HG03196 (cell line): ENCODE measurements around the gene RBM19.
"Not testable (repeated sequence)": the region's sequence is repeated elsewhere in the genome, so short reads cannot be mapped to it uniquely, and the experiment has no call there.

Experiments
- ATAC-seq: cut with Tn5 transposase; IDR thresholded peaks from one replicate; pipeline ENCODE4 v1.9.1; 2021; ENCODE audit not compliant: unreplicated experiment

The RBM19 gene

GRCh38 chr12:113815031-113815430 is 151.1 kb downstream of the RBM19 start:
- no peak for ATAC-seq

DNA sequence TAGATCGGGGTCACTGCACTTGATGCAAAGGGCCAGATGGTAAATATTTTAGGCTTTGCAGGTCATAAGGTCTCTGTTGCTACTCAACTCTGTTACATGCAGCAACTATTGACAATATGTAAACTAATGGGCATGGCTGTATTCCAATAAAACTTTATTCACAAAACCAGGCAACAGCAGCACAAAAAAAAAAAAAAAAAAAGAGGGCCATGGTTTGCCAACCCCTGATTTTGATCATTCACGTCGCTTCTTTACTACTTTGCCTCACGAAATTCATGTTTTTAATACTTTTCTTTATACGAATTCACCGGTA is 152.9 kb downstream of the RBM19 start:
- no peak for ATAC-seq

GRCh38 chr12:113812411-113813228 is 153.5 kb downstream of the RBM19 start:
- no peak for ATAC-seq

GRCh38 chr12:113809462-113810220 is 156.5 kb downstream of the RBM19 start:
- ATAC-seq, result not testable (repeated sequence)

GRCh38 chr12:113808095-113808951 is 157.8 kb downstream of the RBM19 start:
- ATAC-seq, result no peak

GRCh38 chr12:113805673-113806072 is 160.5 kb downstream of the RBM19 start:
- no peak for ATAC-seq

DNA sequence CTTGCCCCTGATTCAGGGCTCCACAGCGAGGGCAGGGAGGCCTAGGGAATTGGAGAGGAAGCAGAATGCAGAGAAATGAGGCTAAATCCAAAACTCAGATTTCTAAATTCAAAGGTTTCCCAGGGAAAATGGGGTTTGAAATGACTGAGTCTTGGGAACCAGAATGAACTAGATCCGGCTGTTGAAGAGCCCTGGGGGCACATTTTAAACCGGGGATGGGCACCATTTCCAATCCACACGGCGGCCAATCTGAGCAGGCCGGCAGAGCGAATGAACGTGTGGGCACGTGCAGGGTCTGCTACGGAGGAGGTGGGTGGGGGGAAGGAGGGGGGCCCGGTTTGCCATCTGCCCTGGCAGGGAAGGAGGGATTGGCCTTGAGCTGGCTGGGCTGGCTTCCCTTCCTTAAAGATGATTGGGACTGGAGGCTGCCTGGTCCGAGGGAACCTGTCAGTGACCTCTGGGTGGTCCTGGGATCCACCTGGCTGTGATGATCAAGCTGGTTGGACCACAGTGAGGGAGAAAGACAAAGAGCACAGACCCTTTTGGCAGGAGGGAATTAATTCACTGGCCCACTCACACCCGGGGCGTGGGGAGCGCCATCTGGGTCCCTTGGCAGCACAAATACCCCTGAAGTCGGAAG is 161.0 kb downstream of the RBM19 start:
- ATAC-seq, result no peak

DNA sequence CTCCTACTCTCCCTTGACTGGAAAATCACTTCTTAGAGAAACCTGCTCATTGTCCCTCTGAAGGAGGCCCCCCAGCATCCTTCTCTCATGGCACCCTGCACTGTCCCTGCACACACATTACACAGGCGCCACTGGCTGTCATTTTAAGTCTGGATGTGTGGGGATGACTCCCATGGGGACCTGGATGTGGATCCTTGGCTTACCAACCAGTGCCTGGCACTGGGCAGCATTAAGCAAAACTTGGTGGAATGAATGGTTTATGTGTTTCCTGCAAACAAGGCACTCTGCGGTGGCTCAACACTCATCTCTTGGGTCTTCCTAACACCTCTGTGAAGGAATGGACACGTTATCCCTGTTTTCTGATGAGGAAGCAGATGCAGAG is 162.4 kb downstream of the RBM19 start:
- no peak for ATAC-seq

DNA sequence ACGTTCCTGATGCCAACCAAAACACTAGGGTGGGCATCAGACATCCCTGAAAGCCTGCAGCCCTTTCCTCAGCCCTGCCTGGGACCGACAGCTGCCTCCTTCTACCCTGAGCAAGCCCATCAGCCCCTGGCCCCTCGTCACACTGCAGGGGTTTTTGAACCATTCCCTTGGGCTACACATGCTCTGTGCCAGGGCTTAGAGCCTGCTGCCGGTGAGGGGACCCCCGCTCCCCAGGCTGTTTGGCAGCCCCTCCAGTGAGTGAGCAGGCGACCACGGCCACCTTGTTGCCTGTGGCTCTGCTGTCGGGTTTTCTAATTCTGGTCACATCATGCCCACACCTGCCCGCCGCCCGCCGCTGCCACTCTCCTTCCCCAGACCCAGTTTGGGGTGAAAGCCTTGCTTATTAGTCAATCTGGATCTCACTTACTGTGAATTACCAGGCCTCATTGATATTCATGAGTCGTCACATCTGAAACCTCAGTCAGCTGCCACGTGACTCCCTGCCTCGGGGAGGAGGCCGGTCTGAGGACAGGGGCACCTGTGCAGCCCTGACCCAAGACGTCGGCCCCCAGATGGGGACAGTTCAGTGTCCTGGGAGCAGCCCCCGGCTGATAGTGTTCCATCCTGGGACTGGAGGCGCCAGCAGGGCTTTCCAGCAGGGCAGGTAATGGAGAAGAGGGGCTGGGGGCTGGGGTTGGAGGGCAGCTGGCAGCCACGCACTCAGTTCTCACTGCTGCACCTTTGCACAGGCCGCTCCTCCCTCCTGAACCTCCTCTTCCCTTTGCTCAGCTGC is 163.0 kb downstream of the RBM19 start:
- ATAC-seq, result no peak

GRCh38 chr12:113802000-113802749 is 163.9 kb downstream of the RBM19 start:
- no peak for ATAC-seq

DNA sequence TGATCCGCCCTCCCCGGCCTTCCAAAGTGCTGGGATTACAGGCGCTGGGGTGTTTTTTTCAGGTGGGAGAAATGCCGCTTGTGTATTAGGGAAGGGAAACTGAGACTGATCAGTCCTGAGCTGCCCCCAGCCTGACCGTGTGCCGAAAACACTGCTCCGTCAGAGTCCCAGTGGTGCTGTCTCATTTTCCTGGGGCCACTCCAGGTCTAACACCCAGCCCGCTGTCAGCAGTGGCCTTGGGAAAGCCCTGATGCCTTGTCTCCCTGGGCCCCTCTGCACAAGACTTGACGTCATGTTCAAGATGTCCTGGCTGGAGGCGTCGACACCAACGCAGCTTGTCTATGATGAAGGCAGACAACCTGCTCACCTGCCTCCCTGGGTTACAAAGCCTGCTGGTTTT is 165.9 kb downstream of the RBM19 start:
- ATAC-seq, result no peak

- no peak for ATAC-seq
These were observed 167.6 kb downstream of the RBM19 start for GRCh38 chr12:113798552-113798951.

DNA sequence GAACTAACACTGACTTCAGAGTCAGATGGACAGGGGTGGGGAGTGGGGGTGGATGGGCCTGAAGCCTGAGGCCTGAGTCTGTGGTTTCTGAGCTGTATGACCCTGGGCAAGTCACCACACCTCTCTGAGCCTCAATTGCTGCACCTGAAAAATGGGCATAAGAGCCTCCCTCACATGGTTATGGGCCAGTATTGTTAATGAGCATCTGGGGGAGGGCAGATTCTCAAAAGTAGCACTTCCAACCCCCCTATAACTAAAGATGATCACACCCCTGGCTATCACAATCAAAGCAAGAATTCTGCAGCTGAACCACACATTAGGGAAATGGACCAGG is 168.6 kb downstream of the RBM19 start:
- no peak for ATAC-seq

- ATAC-seq, result no peak
These were observed 169.1 kb downstream of the RBM19 start for GRCh38 chr12:113796852-113797534.

DNA sequence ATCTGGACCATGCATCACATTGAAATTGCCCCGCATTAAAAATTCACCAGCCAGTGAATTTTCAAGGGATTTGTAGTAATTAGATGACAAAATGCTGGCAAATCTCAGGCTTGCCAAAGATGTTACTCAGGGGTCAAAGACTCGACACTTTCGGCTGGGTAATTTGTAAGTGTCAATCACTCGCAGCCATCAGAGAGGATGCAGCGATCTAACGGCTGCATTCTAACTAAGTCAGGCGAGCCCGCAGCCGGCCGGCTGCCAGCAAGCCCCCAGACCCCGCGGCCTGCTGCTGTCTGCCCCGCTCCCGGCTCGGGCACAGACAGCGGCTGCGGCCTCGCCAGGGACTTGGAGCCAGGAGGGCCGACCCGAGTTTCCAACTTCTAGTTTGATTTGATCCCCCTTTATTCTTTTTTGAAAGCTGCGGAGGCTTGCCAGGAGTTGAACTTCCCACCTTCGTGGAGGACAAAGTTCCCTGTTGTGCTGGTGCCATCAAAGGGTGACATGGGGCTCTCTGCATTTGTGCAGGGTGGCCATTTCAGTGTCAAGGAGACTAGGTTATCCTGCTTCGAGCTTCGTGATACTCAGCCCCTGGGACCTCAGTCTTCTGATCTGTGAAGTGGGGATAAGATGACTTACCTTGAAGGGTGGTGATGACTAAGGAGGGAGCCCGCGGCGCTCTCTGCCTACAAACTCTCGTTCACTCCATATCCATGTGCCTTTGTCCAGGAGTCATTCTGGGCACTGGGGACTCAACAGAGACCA is 169.9 kb downstream of the RBM19 start:
- no peak for ATAC-seq

DNA sequence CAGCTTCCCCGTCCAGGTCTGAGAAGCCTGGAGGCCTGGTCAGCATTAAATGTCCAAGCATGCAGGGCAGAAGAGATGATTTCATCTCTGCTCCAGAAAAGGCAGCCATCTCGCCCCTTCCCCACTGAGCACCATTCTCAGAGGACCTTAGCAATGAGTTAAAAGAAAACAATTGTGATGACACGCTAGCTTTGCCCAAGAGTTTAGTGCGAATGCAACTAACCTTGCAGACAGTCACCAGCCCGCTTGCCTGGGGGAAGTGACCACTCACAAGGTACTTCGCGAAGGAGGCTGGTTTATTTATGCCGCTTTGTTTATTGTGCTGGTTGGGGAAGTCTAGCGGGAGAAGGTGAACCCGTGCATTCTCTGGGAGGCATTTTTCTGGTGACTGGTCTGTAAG is 170.7 kb downstream of the RBM19 start:
- ATAC-seq, result no peak

DNA sequence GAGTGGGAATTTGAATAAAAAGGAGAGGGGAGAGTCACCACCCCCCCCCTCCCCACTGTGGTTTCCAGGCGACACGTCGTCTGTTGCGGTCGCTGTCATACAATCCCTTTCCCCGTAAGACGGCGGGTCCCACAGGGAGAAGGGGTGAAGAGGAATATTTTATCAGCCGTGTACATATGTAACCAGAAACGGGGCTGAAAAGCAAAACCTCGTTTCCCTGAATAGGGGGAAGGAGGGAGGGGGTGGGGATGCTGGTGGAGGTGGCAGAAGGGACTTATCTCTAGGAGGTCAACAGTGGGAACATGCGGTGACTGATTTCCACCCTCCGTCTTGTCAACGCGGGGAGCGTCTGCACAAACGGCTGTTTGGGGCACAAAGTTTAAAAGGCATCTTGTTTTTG is 171.4 kb downstream of the RBM19 start:
- ATAC-seq, result no peak

DNA sequence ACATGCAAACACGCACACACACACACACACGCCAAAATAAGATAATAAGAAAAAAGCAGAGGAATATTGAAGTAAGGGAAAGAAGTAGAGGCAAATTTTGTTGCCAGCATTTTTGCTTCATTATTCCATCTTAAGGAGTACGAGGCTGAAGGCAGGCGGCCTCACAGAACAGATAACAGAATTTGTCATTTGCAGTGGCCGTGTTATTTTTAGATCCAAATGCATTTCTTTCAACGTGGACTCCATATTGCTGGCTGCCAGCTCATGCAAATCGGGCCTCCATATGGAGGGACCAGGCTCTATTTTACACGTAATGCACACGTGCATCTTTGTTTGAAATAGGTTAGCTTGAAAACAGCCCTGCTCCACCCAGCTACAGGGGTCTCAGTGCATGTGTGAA is 172.9 kb downstream of the RBM19 start:
- ATAC-seq, result no peak

- ATAC-seq, result no peak
These were observed 173.7 kb downstream of the RBM19 start for GRCh38 chr12:113792450-113792849.
